DND-41 (cell line): Measurements from ENCODE around the gene S1PR1.

Experiments used
- ATAC-seq: fragments of 200-7000 bp; cut with Tn5 transposase; 3 replicates; pipeline ENCODE4 v1.9.1; 2021; ENCODE audit warnings: low read depth; ENCODE audit not compliant: insufficient read depth
- DNase-seq: peaks from one replicate; pipeline ENCODE4 v3.0.0-alpha.2; 2020
- H2AFZ ChIP-seq: 2 replicates; pipeline ENCODE4 v1.6.0; 2012; ENCODE audit warnings: low read depth, low read length
- H3K27ac ChIP-seq: 2 replicates; pipeline ENCODE4 v1.5.1; 2012; ENCODE audit warnings: low read length, inconsistent platforms
- H3K27me3 ChIP-seq: fragments of 200-600 bp; sonication (generic); 2 replicates; pipeline ENCODE4 v1.6.0; 2012; ENCODE audit warnings: low read length, mild to moderate bottlenecking, inconsistent platforms; ENCODE audit not compliant: insufficient read depth, poor library complexity
- H3K36me3 ChIP-seq: 2 replicates; pipeline ENCODE4 v1.5.1; 2012; ENCODE audit warnings: low read length, inconsistent platforms; ENCODE audit not compliant: insufficient read depth
- H3K4me1 ChIP-seq: 2 replicates; pipeline ENCODE4 v1.5.1; 2012; ENCODE audit warnings: mild to moderate bottlenecking, low read length; ENCODE audit not compliant: insufficient read depth
- H3K4me2 ChIP-seq: 2 replicates; pipeline ENCODE4 v1.6.0; 2012; ENCODE audit warnings: mild to moderate bottlenecking, moderate library complexity, low read length, inconsistent platforms; ENCODE audit not compliant: insufficient read depth
- H3K4me3 ChIP-seq, 2 experiments: fragments of 200-600 bp in 1 of 2; shearing (Covaris generic) in 1 of 2; 2 replicates each; pipeline ENCODE4 v1.5.1; 2012 to 2016; ENCODE audit warnings: inconsistent platforms in 2 of 2, low read length in 2 of 2, mild to moderate bottlenecking in 2 of 2, low read depth in 1 of 2, moderate library complexity in 1 of 2
- H3K79me2 ChIP-seq: 2 replicates; pipeline ENCODE4 v1.6.0; 2012; ENCODE audit warnings: low read length, inconsistent platforms; ENCODE audit not compliant: insufficient read depth
- H3K9ac ChIP-seq: 2 replicates; pipeline ENCODE4 v1.6.0; 2012; ENCODE audit warnings: low read depth, mild to moderate bottlenecking, inconsistent platforms, low read length, moderate library complexity
- H3K9me3 ChIP-seq: 2 replicates; pipeline ENCODE4 v1.5.1; 2012; ENCODE audit warnings: low read length, moderate library complexity, mild to moderate bottlenecking, inconsistent platforms; ENCODE audit not compliant: insufficient read depth, severe bottlenecking
- H4K20me1 ChIP-seq: 2 replicates; pipeline ENCODE4 v1.6.0; 2012; ENCODE audit warnings: low read length; ENCODE audit not compliant: insufficient read depth
- CTCF ChIP-seq: IDR thresholded peaks from 2 replicates; pipeline ENCODE4 v1.5.1; 2012; ENCODE audit warnings: borderline replicate concordance, low read length, moderate library complexity, mild to moderate bottlenecking; ENCODE audit not compliant: poor library complexity, severe bottlenecking; ENCODE audit errors: extremely low read depth
- EZH2 ChIP-seq: IDR thresholded peaks from 3 replicates; pipeline ENCODE4 v1.6.1; 2012; ENCODE audit warnings: borderline replicate concordance, low read depth, mild to moderate bottlenecking, moderate library complexity, low read length, inconsistent platforms; ENCODE audit not compliant: severe bottlenecking

Gene S1PR1

GRCh38 chr1:101280049-101280592 lies 43.3 kb downstream of the S1PR1 start:
- ATAC-seq = no peak
- Histone ChIP-seq H3K4me1 (no peaks in the 10 kb centered on the region), H3K9me3 (no peaks in the 10 kb centered on the region), H3K79me2 (no peaks in the 10 kb centered on the region), H3K27me3 (no peaks in the 10 kb centered on the region), H3K4me3 (no peak overlapping the region), H3K36me3 (no peaks in the 10 kb centered on the region), H4K20me1 (no peaks in the 10 kb centered on the region), H2AFZ (no peak overlapping the region; the same call in 1 of the 2 replicates), H3K27ac (no peak overlapping the region), H3K4me2 (no peak overlapping the region), H3K9ac (no peak overlapping the region)
- TF ChIP-seq CTCF (no peak), EZH2 (no peak)
- DNase-seq = no peak

- no peaks in the 10 kb centered on the region for H3K9me3 ChIP-seq
- ATAC-seq (no peak), DNase-seq (no peak)
- no peaks in the 10 kb centered on the region for H4K20me1 ChIP-seq
- H3K36me3 ChIP-seq = no peaks in the 10 kb centered on the region
- no peak overlapping the region for H3K9ac ChIP-seq
- no peak overlapping the region for H3K4me3 ChIP-seq
- no peaks in the 10 kb centered on the region for H3K27me3 ChIP-seq
- no peaks in the 10 kb centered on the region for H3K79me2 ChIP-seq
- H3K4me2 ChIP-seq = no peak overlapping the region
- no peak for TF ChIP-seq EZH2
- TF ChIP-seq CTCF = no peak
- H3K4me1 ChIP-seq = no peaks in the 10 kb centered on the region
- no peak overlapping the region for H2AFZ ChIP-seq
- H3K27ac ChIP-seq = no peak overlapping the region
Measured at GRCh38 chr1:101280942-101281654, 44.3 kb downstream of the S1PR1 start.

GRCh38 chr1:101281751-101282150 lies 44.9 kb downstream of the S1PR1 start:
- no peak overlapping the region for H2AFZ ChIP-seq
- no peak for ATAC-seq

More at GRCh38 chr1:101281751-101282150, 44.9 kb downstream of the S1PR1 start:
- H3K4me2 ChIP-seq = no peak overlapping the region
- no peak for DNase-seq
- no peaks in the 10 kb centered on the region for H3K9me3 ChIP-seq
- H4K20me1 ChIP-seq = no peaks in the 10 kb centered on the region
- no peaks in the 10 kb centered on the region for H3K4me1 ChIP-seq
- TF ChIP-seq EZH2 = no peak
- TF ChIP-seq CTCF = no peak
- no peaks in the 10 kb centered on the region for H3K36me3 ChIP-seq
- no peak overlapping the region for H3K27ac ChIP-seq
- H3K4me3 ChIP-seq = no peak overlapping the region
- H3K9ac ChIP-seq = no peak overlapping the region
- no peaks in the 10 kb centered on the region for H3K27me3 ChIP-seq
- H3K79me2 ChIP-seq = no peaks in the 10 kb centered on the region
